Measurements from ENCODE around the gene EDIL3.

EDIL3 gene

GRCh38 chr5:84372066-84372695 lies 12.5 kb downstream of the EDIL3 start:
- TF ChIP-seq FOXP2 (optimal IDR thresholded peaks at IDR 0.05; ENCODE audit: control extremely low read depth, extremely low read length, insufficient read depth) (no peak), EZH2 (IDR thresholded peaks at IDR 0.05) (no peak), POLR2AphosphoS5 (IDR thresholded peaks at IDR 0.05; ENCODE audit: borderline replicate concordance, low read depth, low read length) (no peak)
- H3K27ac ChIP-seq = peak overlapping the region; percentile 55
- no peak overlapping the region; the same call in 1 of the 2 replicates for H3K4me3 ChIP-seq
- no peaks in the 10 kb centered on the region; the same call in 1 of the 2 replicates for H3K9me3 ChIP-seq (ENCODE audit: low read depth, low read length)
- H3K36me3 ChIP-seq (ENCODE audit: insufficient read depth, low read length) = no peaks in the 10 kb centered on the region
- no peak for DNase-seq (ENCODE audit: low read depth, low spot score)
- H3K9ac ChIP-seq (ENCODE audit: insufficient read length) = no peak overlapping the region

DNA sequence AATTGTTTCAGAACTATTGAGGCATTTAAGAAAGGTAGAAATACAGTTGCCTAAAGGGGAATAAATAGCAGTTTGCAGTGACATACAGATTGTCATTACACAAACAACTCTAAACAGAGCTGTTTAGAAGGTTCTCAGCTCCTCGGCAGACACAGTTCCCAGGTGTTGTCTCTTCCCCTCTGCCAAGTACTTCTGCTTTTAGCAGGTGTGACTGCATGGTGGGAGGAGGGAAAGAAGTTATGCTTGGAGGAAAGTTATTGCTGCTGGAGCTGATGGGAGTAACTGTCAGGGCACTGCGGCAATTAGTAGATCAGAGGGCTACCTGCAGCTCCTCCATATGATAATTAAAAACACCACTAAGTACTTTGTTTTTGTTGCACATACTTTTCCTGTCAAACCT lies 14.5 kb downstream of the EDIL3 start:
- no peaks in the 10 kb centered on the region for H3K36me3 ChIP-seq (ENCODE audit: insufficient read depth, low read length)

DNA sequence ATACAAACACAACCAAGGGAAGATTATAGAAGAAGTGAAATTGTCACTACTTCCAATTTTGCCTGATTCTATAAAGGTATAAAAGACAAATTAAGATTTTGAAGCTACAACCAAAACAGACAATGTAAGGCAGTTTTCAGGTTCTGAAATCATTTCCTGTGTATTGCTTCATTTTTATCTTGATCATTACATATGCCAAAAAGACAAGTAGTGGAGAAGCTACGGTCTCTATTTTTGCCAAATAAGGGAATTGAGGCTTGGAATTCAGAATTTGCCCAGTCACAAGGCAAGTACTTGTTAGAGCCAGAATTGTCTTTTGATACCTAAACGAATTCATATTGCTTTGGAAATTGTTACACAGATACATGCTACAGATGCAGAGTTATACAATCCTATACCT lies 20.6 kb downstream of the EDIL3 start:
- H3K9ac ChIP-seq (ENCODE audit: insufficient read length) = no peak overlapping the region
- H3K4me3 ChIP-seq = no peak overlapping the region
- no peaks in the 10 kb centered on the region; the same call in 1 of the 2 replicates for H3K9me3 ChIP-seq (ENCODE audit: low read depth, low read length)
- H3K36me3 ChIP-seq (ENCODE audit: insufficient read depth, low read length) = no peaks in the 10 kb centered on the region
- TF ChIP-seq EZH2 (IDR thresholded peaks at IDR 0.05) = no peak
- TF ChIP-seq POLR2AphosphoS5 (IDR thresholded peaks at IDR 0.05; ENCODE audit: borderline replicate concordance, low read depth, low read length) = no peak
- TF ChIP-seq FOXP2 (optimal IDR thresholded peaks at IDR 0.05; ENCODE audit: control extremely low read depth, extremely low read length, insufficient read depth) = no peak
- H3K27ac ChIP-seq = no peak overlapping the region
- DNase-seq (ENCODE audit: low read depth, low spot score) = no peak

More for the DNA sequence above, 14.5 kb downstream of the EDIL3 start:
- H3K27ac ChIP-seq = no peak overlapping the region
- TF ChIP-seq FOXP2 (optimal IDR thresholded peaks at IDR 0.05; ENCODE audit: control extremely low read depth, extremely low read length, insufficient read depth) (no peak), EZH2 (IDR thresholded peaks at IDR 0.05) (no peak)
- H3K9ac ChIP-seq (ENCODE audit: insufficient read length) = no peak overlapping the region
- no peak for DNase-seq (ENCODE audit: low read depth, low spot score)
- H3K4me3 ChIP-seq = no peak overlapping the region
- no peaks in the 10 kb centered on the region; the same call in 1 of the 2 replicates for H3K9me3 ChIP-seq (ENCODE audit: low read depth, low read length)

DNA sequence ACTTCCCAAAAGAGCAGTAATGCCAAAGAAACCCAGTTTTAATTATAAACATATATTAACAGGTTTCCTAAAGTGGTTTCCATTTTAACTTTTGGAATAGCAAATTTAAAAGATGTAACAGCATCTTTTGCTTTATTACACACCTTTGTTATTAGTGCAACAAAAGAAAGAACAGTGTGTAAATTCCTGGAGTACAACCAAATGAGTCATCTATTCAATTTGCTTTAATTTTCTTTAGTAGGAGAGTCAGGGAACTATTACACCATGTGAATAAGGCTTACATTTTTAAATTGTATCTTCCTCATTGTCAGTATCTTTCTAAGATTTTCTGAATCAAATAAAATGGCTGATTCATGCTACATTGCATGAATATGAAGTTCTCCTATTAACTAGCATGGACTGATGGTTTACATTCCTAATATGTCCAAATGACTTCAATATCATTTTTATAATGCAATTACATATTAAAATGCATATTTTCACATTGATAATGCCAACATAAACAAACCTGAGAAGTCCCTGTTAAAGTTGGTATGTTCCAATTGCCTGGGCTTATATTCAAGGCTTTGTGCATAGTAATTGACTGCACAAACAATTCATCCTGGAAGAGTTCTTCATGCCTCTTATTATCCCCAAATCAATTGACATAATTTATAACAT lies 22.5 kb downstream of the EDIL3 start:
- no peak overlapping the region for H3K4me3 ChIP-seq
- no peak overlapping the region for H3K9ac ChIP-seq (ENCODE audit: insufficient read length)
- H3K27ac ChIP-seq = no peak overlapping the region
- H3K9me3 ChIP-seq (ENCODE audit: low read depth, low read length) = no peaks in the 10 kb centered on the region
- no peak for TF ChIP-seq FOXP2 (optimal IDR thresholded peaks at IDR 0.05; ENCODE audit: control extremely low read depth, extremely low read length, insufficient read depth)
- TF ChIP-seq POLR2AphosphoS5 (IDR thresholded peaks at IDR 0.05; ENCODE audit: borderline replicate concordance, low read depth, low read length) = no peak
- no peak for TF ChIP-seq EZH2 (IDR thresholded peaks at IDR 0.05)
- no peak for DNase-seq (ENCODE audit: low read depth, low spot score)
- no peaks in the 10 kb centered on the region for H3K36me3 ChIP-seq (ENCODE audit: insufficient read depth, low read length)

- H3K9me3 ChIP-seq (ENCODE audit: low read depth, low read length) = no peaks in the 10 kb centered on the region
- no peak overlapping the region for H3K27ac ChIP-seq
- H3K9ac ChIP-seq (ENCODE audit: insufficient read length) = no peak overlapping the region
- no peak for DNase-seq (ENCODE audit: low read depth, low spot score)
- no peak for TF ChIP-seq FOXP2 (optimal IDR thresholded peaks at IDR 0.05; ENCODE audit: control extremely low read depth, extremely low read length, insufficient read depth)
- TF ChIP-seq POLR2AphosphoS5 (IDR thresholded peaks at IDR 0.05; ENCODE audit: borderline replicate concordance, low read depth, low read length) = no peak
- no peak for TF ChIP-seq EZH2 (IDR thresholded peaks at IDR 0.05)
- H3K36me3 ChIP-seq (ENCODE audit: insufficient read depth, low read length) = no peaks in the 10 kb centered on the region
- no peak overlapping the region for H3K4me3 ChIP-seq
Measured at GRCh38 chr5:84361572-84361971, 23.1 kb downstream of the EDIL3 start.

GRCh38 chr5:84360056-84360455 lies 24.6 kb downstream of the EDIL3 start:
- no peaks in the 10 kb centered on the region for H3K9me3 ChIP-seq (ENCODE audit: low read depth, low read length)
- TF ChIP-seq POLR2AphosphoS5 (IDR thresholded peaks at IDR 0.05; ENCODE audit: borderline replicate concordance, low read depth, low read length) (no peak), EZH2 (IDR thresholded peaks at IDR 0.05) (no peak), FOXP2 (optimal IDR thresholded peaks at IDR 0.05; ENCODE audit: control extremely low read depth, extremely low read length, insufficient read depth) (no peak)
- no peak for DNase-seq (ENCODE audit: low read depth, low spot score)
- H3K4me3 ChIP-seq = no peak overlapping the region
- no peak overlapping the region for H3K27ac ChIP-seq
- no peaks in the 10 kb centered on the region for H3K36me3 ChIP-seq (ENCODE audit: insufficient read depth, low read length)
- H3K9ac ChIP-seq (ENCODE audit: insufficient read length) = no peak overlapping the region

GRCh38 chr5:84354101-84354500 lies 30.6 kb downstream of the EDIL3 start:
- no peak for DNase-seq (ENCODE audit: low read depth, low spot score)
- no peaks in the 10 kb centered on the region for H3K9me3 ChIP-seq (ENCODE audit: low read depth, low read length)
- no peak overlapping the region for H3K4me3 ChIP-seq
- H3K36me3 ChIP-seq (ENCODE audit: insufficient read depth, low read length) = no peaks in the 10 kb centered on the region
- H3K9ac ChIP-seq (ENCODE audit: insufficient read length) = no peak overlapping the region
- no peak for TF ChIP-seq EZH2 (IDR thresholded peaks at IDR 0.05)
- no peak for TF ChIP-seq FOXP2 (optimal IDR thresholded peaks at IDR 0.05; ENCODE audit: control extremely low read depth, extremely low read length, insufficient read depth)
- TF ChIP-seq POLR2AphosphoS5 (IDR thresholded peaks at IDR 0.05; ENCODE audit: borderline replicate concordance, low read depth, low read length) = no peak
- no peak overlapping the region for H3K27ac ChIP-seq

DNA sequence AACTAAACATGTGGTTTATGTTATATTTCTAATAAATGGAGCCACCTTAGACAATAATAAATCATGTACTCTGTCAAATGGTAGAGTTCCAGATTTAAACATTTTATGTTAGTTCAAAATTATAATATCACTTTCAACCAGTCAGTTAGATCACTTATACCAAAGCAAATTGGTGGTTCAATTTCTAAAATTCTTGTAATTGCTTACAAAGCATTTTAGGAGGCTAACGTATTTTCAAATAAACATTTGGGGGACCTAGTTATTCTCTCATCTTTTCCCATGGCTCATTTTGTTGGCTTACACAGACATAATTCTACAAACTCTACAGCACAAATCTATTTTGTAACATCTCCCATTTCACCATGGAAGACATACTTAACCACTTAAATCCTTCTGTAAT lies 39.9 kb downstream of the EDIL3 start:
- no peak overlapping the region for H3K9ac ChIP-seq (ENCODE audit: insufficient read length)
- H3K9me3 ChIP-seq (ENCODE audit: low read depth, low read length) = no peaks in the 10 kb centered on the region
- TF ChIP-seq FOXP2 (optimal IDR thresholded peaks at IDR 0.05; ENCODE audit: control extremely low read depth, extremely low read length, insufficient read depth) (no peak), EZH2 (IDR thresholded peaks at IDR 0.05) (no peak), POLR2AphosphoS5 (IDR thresholded peaks at IDR 0.05; ENCODE audit: borderline replicate concordance, low read depth, low read length) (no peak)
- no peak overlapping the region for H3K27ac ChIP-seq
- no peaks in the 10 kb centered on the region for H3K36me3 ChIP-seq (ENCODE audit: insufficient read depth, low read length)
- DNase-seq (ENCODE audit: low read depth, low spot score) = no peak
- no peak overlapping the region for H3K4me3 ChIP-seq
